WERI-Rb-1 (cell line): Measurements from ENCODE around the gene LILRB3.

Experiments
- DNase-seq: peaks from one replicate; pipeline ENCODE4 v3.0.0-alpha.2; 2020
- H3K27ac ChIP-seq: fragments of 250-450 bp; sonication (Bioruptor Pico); 2 replicates; pipeline ENCODE4 v1.5.1; 2020; ENCODE audit warnings: mild to moderate bottlenecking, moderate library complexity
- H3K27me3 ChIP-seq: fragments of 250-450 bp; sonication (Bioruptor Pico); 2 replicates; pipeline ENCODE4 v1.5.1; 2021; ENCODE audit warnings: mild to moderate bottlenecking, low read depth, moderate library complexity; ENCODE audit not compliant: insufficient read depth, severe bottlenecking
- H3K36me3 ChIP-seq: fragments of 250-450 bp; sonication (Bioruptor Pico); 2 replicates; pipeline ENCODE4 v1.5.1; 2020; ENCODE audit warnings: mild to moderate bottlenecking, moderate library complexity
- H3K4me3 ChIP-seq: 2 replicates; pipeline ENCODE4 v1.5.1; 2011; ENCODE audit warnings: low read depth, mild to moderate bottlenecking, control low read depth, low read length
- H3K9me3 ChIP-seq: fragments of 250-450 bp; sonication (Bioruptor Pico); 2 replicates; pipeline ENCODE4 v1.5.1; 2021; ENCODE audit warnings: mild to moderate bottlenecking, moderate library complexity; ENCODE audit not compliant: severe bottlenecking
- TF ChIP-seq, protein P1 (sequence below): IDR thresholded peaks from 2 replicates; pipeline ENCODE4 v1.5.1; 2011; ENCODE audit warnings: low read depth, mild to moderate bottlenecking, control low read depth, inconsistent platforms, low read length

Gene LILRB3

DNA sequence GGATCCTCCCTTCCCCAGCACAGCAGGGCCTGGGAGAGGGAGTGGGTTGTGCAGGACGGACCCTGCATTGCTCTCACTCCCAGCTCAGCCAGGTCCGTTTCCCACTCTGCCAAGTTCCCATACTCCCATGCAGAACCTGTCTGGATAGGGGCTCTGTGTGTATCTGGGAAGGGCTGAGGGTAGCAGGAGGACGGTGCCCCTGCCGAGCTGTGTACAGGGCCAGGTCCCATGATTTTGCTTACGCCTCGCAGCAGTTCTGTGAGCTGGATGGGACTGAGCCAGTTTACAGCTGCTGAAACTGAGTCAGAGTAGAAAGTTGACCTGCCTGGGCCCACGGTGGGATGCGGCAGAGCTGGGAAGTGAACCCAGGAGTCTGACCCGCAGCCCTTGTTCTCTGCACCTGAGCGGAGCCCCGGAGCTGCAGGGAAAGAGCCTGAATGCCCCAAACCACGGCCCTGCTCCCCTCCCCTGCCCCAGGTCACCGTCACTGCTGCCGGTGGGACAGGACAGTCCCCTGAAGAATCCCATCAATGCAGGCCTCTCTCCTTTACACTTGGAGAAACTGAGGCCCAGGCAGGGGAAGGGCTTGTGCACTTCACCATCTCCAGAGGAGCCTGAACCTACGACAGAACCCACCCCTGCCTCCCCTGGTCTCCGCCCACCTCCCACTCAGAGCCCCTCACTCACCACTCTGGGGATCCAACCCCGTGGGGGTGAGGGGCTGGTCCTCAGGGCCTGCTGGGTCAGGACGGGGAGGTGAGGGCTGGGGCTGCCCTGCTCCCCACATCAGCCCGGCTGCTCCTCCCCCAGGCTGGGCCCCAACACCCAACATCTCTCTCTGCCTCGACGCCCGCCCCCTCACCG, 30.8 kb upstream of the LILRB3 start:
- Histone ChIP-seq H3K27me3 (peaks cover 80% of the 10 kb centered on the region), H3K9me3 (no peaks in the 10 kb centered on the region), H3K36me3 (no peaks in the 10 kb centered on the region), H3K27ac (no peak overlapping the region), H3K4me3 (no peak overlapping the region)
- TF ChIP-seq, protein P1, sequence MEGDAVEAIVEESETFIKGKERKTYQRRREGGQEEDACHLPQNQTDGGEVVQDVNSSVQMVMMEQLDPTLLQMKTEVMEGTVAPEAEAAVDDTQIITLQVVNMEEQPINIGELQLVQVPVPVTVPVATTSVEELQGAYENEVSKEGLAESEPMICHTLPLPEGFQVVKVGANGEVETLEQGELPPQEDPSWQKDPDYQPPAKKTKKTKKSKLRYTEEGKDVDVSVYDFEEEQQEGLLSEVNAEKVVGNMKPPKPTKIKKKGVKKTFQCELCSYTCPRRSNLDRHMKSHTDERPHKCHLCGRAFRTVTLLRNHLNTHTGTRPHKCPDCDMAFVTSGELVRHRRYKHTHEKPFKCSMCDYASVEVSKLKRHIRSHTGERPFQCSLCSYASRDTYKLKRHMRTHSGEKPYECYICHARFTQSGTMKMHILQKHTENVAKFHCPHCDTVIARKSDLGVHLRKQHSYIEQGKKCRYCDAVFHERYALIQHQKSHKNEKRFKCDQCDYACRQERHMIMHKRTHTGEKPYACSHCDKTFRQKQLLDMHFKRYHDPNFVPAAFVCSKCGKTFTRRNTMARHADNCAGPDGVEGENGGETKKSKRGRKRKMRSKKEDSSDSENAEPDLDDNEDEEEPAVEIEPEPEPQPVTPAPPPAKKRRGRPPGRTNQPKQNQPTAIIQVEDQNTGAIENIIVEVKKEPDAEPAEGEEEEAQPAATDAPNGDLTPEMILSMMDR = no peak
- DNase-seq = no peak

DNA sequence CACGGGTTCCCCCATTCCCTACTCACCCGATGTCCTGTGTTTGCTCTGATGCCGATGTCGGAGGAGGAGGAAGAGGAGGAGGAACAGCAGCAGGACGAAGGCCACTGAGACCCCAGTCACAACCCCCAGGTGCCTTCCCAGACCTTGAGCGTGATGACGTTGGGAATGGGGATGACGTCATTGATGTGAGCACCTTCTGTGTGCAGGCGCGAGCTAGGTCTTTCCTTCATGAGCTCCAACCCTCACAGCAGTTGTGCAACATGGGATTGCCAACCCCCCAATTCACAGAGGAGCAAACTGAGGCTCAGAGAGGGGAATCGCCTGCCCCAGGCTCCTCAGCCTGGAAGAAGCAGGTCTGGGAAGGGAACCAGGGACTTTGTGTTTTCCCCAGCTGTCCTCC, 30.0 kb upstream of the LILRB3 start:
- Histone ChIP-seq H3K9me3 (no peaks in the 10 kb centered on the region), H3K27me3 (peaks cover 81% of the 10 kb centered on the region), H3K27ac (no peak overlapping the region), H3K4me3 (no peak overlapping the region), H3K36me3 (no peaks in the 10 kb centered on the region)
- no peak for DNase-seq
- TF ChIP-seq, protein P1 = no peak

DNA sequence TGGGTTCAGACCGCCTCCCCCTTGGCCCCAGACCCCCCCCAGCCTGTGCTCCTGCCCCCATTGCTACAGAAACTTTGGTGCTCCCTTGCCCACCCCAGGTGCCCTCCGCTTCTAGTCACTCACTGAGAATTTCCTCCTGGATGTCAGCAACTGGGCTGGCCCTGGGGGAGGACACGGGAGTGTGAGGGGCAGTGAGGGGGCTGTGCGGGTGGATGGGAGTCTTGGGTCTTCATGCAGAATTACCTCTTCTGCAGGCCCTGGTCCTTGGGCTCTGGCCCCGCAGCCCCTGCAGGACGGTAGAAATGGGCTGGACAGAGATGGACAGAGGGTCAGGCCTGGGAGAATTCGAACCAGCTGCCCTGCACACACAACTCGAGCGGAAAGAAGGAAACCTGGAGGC, 29.4 kb upstream of the LILRB3 start:
- Histone ChIP-seq H3K9me3 (no peaks in the 10 kb centered on the region), H3K27me3 (peaks cover 81% of the 10 kb centered on the region), H3K27ac (no peak overlapping the region), H3K4me3 (no peak overlapping the region), H3K36me3 (no peaks in the 10 kb centered on the region)
- TF ChIP-seq, protein P1 = no peak
- no peak for DNase-seq

DNA sequence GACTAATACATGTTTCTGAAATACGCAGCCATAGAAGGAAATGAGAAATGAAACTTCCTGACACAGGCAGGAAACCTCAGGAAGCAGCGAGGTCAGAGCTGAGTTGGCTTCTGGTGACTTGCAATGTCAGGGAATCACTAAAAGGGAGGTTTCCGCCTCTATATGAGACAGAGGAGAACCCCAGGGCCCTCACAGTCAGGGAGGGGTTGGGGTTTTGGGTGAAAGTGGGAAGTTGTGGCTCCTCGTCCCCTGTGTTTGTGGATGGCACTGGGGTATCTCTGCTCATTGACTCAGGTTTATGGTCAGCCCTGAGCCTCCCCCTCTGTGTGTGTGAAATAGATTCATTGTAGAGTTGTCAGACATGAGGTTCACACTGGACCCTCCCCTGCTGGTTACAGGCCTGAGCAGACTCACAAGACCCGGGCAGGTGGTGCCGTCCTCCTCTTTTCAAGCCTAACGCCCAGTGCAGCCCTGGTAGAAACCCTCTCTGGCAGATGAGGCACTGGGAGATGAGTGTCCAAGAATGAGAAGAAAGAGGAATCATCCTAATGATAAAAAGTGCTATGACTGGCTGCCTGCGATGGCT, 25.3 kb upstream of the LILRB3 start:
- Histone ChIP-seq H3K27ac (no peak overlapping the region), H3K36me3 (no peaks in the 10 kb centered on the region), H3K27me3 (peaks cover 62% of the 10 kb centered on the region), H3K4me3 (no peak overlapping the region), H3K9me3 (no peaks in the 10 kb centered on the region)
- DNase-seq = no peak
- TF ChIP-seq, protein P1 = no peak

DNA sequence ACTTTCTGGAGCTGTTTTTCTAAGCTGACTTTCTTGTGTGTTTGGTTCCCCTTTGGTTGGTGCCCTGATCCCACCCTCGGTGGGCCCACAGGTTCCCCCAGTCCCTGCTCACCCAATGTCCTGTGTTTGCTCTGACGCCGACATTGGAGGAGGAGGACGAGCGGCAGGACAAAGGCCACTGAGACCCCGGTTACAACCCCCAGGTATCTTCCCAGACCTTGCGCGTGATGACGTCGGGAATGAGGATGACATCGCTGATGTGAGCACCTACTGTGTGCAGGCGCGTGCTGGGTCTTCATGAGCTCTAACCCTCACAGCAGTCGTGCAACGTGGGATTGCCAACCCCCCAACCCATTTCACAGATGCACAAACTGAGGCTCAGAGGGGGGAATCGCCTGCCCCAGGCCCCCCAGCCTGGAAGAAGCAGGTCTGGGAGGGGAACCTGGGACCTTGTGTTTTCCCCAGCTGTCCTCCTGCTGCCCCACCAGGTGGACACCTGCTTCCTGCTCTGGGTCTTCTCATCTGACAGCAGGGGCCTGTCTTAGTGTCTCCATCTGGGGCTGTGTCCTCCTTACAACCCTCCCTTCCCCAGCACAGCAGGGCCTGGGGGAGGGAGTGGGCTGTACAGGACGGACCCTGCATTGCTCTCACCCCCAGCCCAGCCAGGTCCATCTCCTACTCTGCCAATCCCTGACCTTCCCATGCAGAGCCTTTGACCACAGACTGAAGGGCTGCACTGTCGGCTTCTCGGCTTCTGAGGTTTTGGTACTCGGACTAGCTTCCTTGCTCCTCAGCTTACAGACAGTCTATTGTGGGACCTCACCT, 24.5 kb upstream of the LILRB3 start:
- no peak overlapping the region for H3K27ac ChIP-seq
- DNase-seq = no peak
- no peaks in the 10 kb centered on the region for H3K36me3 ChIP-seq
- H3K27me3 ChIP-seq = peaks cover 54% of the 10 kb centered on the region
- H3K4me3 ChIP-seq = no peak overlapping the region
- no peaks in the 10 kb centered on the region for H3K9me3 ChIP-seq
- TF ChIP-seq, protein P1 = no peak
